ENCODE measurements around the gene IBSP.

IBSP gene

GRCh38 chr4:87799301-87800113, at the start of gene IBSP:
Gene IBSP (plus strand): TSS chr4:87799554. CDS start chr4:87802362, 2,808 bp downstream.
- DNase-seq (ENCODE audit: low spot score) = no peak

- DNase-seq (ENCODE audit: low spot score) = no peak
Measured at GRCh38 chr4:87749883-87750282, 49.5 kb upstream of the IBSP start.

GRCh38 chr4:87758270-87758669, 41.1 kb upstream of the IBSP start:
- no peak for DNase-seq (ENCODE audit: low spot score)

- no peak for DNase-seq (ENCODE audit: low spot score)
Measured at GRCh38 chr4:87762311-87762710, 37.0 kb upstream of the IBSP start.

- no peak for DNase-seq (ENCODE audit: low spot score)
Measured at GRCh38 chr4:87781569-87781968, 17.8 kb upstream of the IBSP start.

- no peak for DNase-seq (ENCODE audit: low spot score)
Measured at GRCh38 chr4:87783781-87784180, 15.6 kb upstream of the IBSP start.

- DNase-seq (ENCODE audit: low spot score) = no peak
Measured at GRCh38 chr4:87785731-87786509, 13.4 kb upstream of the IBSP start.

GRCh38 chr4:87802858-87803257, 3.5 kb downstream of the IBSP start:
- DNase-seq (ENCODE audit: low spot score) = no peak

GRCh38 chr4:87803421-87803820, 4.1 kb downstream of the IBSP start:
- no peak for DNase-seq (ENCODE audit: low spot score)

- DNase-seq (ENCODE audit: low spot score) = no peak
Measured at GRCh38 chr4:87804871-87805270, 5.5 kb downstream of the IBSP start.

- no peak for DNase-seq (ENCODE audit: low spot score)
Measured at GRCh38 chr4:87805971-87806370, 6.6 kb downstream of the IBSP start.

GRCh38 chr4:87806520-87806919, 7.2 kb downstream of the IBSP start:
- no peak for DNase-seq (ENCODE audit: low spot score)

- DNase-seq (ENCODE audit: low spot score) = no peak
Measured at GRCh38 chr4:87807402-87807801, 8.0 kb downstream of the IBSP start.

GRCh38 chr4:87811977-87812376, 12.6 kb downstream of the IBSP start:
- DNase-seq (ENCODE audit: low spot score) = no peak

- DNase-seq (ENCODE audit: low spot score) = no peak
Measured at GRCh38 chr4:87819281-87819919, 20.0 kb downstream of the IBSP start.

GRCh38 chr4:87823200-87823599, 23.8 kb downstream of the IBSP start:
- DNase-seq (ENCODE audit: low spot score) = no peak

- no peak for DNase-seq (ENCODE audit: low spot score)
Measured at GRCh38 chr4:87823724-87824123, 24.4 kb downstream of the IBSP start.

- no peak for DNase-seq (ENCODE audit: low spot score)
Measured at GRCh38 chr4:87824352-87824751, 25.0 kb downstream of the IBSP start.

GRCh38 chr4:87832669-87833068, 33.3 kb downstream of the IBSP start, which contains the start of gene MEPE:
Gene MEPE (plus strand): TSS chr4:87832969. CDS start chr4:87834715, 1,746 bp downstream.
- DNase-seq (ENCODE audit: low spot score) = no peak

- DNase-seq (ENCODE audit: low spot score) = no peak
Measured at GRCh38 chr4:87834401-87834800, 35.0 kb downstream of the IBSP start.

- peak; percentile 42 for DNase-seq (ENCODE audit: low spot score)
Measured at GRCh38 chr4:87835197-87835596, 35.8 kb downstream of the IBSP start.

GRCh38 chr4:87835743-87836142, 36.4 kb downstream of the IBSP start:
- no peak for DNase-seq (ENCODE audit: low spot score)

- DNase-seq (ENCODE audit: low spot score) = no peak
Measured at GRCh38 chr4:87838205-87838604, 38.9 kb downstream of the IBSP start.
